Breast epithelium (tissue), 3 donors: ENCODE results near the gene TMEM151B.

Source experiments
- POLR2AphosphoS5 ChIP-seq, 3 donors: sonication (generic); formaldehyde crosslinking; IDR thresholded peaks; one replicate each; pipeline ENCODE4 v1.6.1; 2017; ENCODE audit warnings: antibody characterized with exemption in 3 of 3
- TF ChIP-seq, protein P1 (sequence below), 3 donors: fragments of 450-650 bp; IDR thresholded peaks; one replicate each; pipeline ENCODE4 v1.5.1; 2016 to 2017; ENCODE audit warnings: antibody characterized with exemption in 3 of 3, mild to moderate bottlenecking in 3 of 3, moderate library complexity in 3 of 3

- TF ChIP-seq, protein P1, sequence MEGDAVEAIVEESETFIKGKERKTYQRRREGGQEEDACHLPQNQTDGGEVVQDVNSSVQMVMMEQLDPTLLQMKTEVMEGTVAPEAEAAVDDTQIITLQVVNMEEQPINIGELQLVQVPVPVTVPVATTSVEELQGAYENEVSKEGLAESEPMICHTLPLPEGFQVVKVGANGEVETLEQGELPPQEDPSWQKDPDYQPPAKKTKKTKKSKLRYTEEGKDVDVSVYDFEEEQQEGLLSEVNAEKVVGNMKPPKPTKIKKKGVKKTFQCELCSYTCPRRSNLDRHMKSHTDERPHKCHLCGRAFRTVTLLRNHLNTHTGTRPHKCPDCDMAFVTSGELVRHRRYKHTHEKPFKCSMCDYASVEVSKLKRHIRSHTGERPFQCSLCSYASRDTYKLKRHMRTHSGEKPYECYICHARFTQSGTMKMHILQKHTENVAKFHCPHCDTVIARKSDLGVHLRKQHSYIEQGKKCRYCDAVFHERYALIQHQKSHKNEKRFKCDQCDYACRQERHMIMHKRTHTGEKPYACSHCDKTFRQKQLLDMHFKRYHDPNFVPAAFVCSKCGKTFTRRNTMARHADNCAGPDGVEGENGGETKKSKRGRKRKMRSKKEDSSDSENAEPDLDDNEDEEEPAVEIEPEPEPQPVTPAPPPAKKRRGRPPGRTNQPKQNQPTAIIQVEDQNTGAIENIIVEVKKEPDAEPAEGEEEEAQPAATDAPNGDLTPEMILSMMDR (IDR thresholded peaks at IDR 0.05) = peak; percentile 63 to 92 (median 81)
- TF ChIP-seq POLR2AphosphoS5 (IDR thresholded peaks at IDR 0.05) = peak; percentile 20 to 46 (median 24)
Measured at GRCh38 chr6:44234101-44235025, 35.9 kb upstream of the TMEM151B start.
